HepG2 (cell line): Measurements from ENCODE around the gene NIP7. TPM values are rescaled to one million over a fixed set of nuclear protein-coding genes. Genes with fewer than 3 reads are reported as not detected.
A peak's percentile ranks its signal among the peaks of the same experiment; 100 is the strongest.

Source experiments
- ARNTL ChIP-seq: sonication (generic); formaldehyde crosslinking; IDR thresholded peaks from 2 replicates; pipeline ENCODE4 v1.4.0; 2020; ENCODE audit warnings: mild to moderate bottlenecking, missing genetic modification reagents
- HOXA5 ChIP-seq: sonication (generic); formaldehyde crosslinking; IDR thresholded peaks from 2 replicates; pipeline ENCODE4 v1.4.0; 2020; ENCODE audit warnings: missing genetic modification reagents
- JUNB ChIP-seq: sonication (generic); formaldehyde crosslinking; IDR thresholded peaks from 2 replicates; pipeline ENCODE4 v1.8.0; 2022; ENCODE audit warnings: missing genetic modification reagents, mild to moderate bottlenecking, borderline replicate concordance
- KLF12 ChIP-seq: sonication (generic); formaldehyde crosslinking; IDR thresholded peaks from 2 replicates; pipeline ENCODE4 v1.4.0; 2020; ENCODE audit warnings: missing genetic modification reagents, borderline replicate concordance
- MAZ ChIP-seq, 2 experiments: sonication (generic) in 1 of 2; formaldehyde crosslinking in 1 of 2; IDR thresholded peaks; 2 replicates each; pipeline versions ENCODE4 v1.5.0 to v1.6.1; 2012 to 2020; ENCODE audit warnings: low read depth in 2 of 2, mild to moderate bottlenecking in 2 of 2, borderline replicate concordance in 1 of 2, improper control_type of control experiment in 1 of 2, low read length in 1 of 2, missing genetic modification reagents in 1 of 2, moderate library complexity in 1 of 2
- MLLT10 ChIP-seq: sonication (generic); formaldehyde crosslinking; IDR thresholded peaks from 2 replicates; pipeline ENCODE4 v1.4.0; 2020; ENCODE audit warnings: missing genetic modification reagents
- NFE2 ChIP-seq: sonication (generic); formaldehyde crosslinking; IDR thresholded peaks from 2 replicates; pipeline ENCODE4 v1.4.0; 2020; ENCODE audit warnings: missing genetic modification reagents
- RCOR2 ChIP-seq: IDR thresholded peaks from 2 replicates; pipeline ENCODE4 v1.6.1; 2016; ENCODE audit warnings: missing biosample characterization, missing genetic modification reagents
- RXRB ChIP-seq: IDR thresholded peaks from 2 replicates; pipeline ENCODE4 v1.6.1; 2016; ENCODE audit warnings: borderline replicate concordance, missing genetic modification reagents, missing compliant biosample characterization
- STAG1 ChIP-seq: sonication (generic); formaldehyde crosslinking; IDR thresholded peaks from 2 replicates; pipeline ENCODE4 v1.4.0; 2020; ENCODE audit warnings: missing genetic modification reagents
- ZBTB7A ChIP-seq: sonication (generic); formaldehyde crosslinking; IDR thresholded peaks from 2 replicates; pipeline ENCODE4 v1.8.0; 2022; ENCODE audit warnings: mild to moderate bottlenecking, missing genetic modification reagents
- ZNF225 ChIP-seq: sonication (generic); formaldehyde crosslinking; IDR thresholded peaks from 2 replicates; pipeline ENCODE4 v1.4.0; 2020; ENCODE audit warnings: mild to moderate bottlenecking, missing genetic modification reagents
- polyA plus RNA-seq, 8 experiments: library from polyadenylated mRNA; depleted of rRNA in 3 of 8; stranded (reverse) in 7 of 8; unstranded in 1 of 8; fragments of >200 nt; fragmentation: Illumina TruSeq in 4 of 8; extraction: Trizol in 4 of 8; gene quantifications; 2 replicates each; pipeline versions ENCODE4 v1.2.1 to v1.2.3, GENCODE V29; 2011 to 2016; ENCODE audit warnings: low read depth in 4 of 8, missing spikeins in 1 of 8, mixed read lengths in 1 of 8; ENCODE audit not compliant: insufficient read depth in 1 of 8
- total RNA-seq, 5 experiments: library from RNA; depleted of rRNA; stranded (reverse); fragments of >200 nt; fragmentation: Illumina TruSeq; extraction: Trizol; gene quantifications; 2 replicates each; pipeline ENCODE4 v1.2.3, GENCODE V29; 2016; ENCODE audit warnings: low read depth in 1 of 5
- TF ChIP-seq, protein P1 (sequence below): sonication (generic); formaldehyde crosslinking; IDR thresholded peaks from 2 replicates; pipeline ENCODE4 v1.5.0; 2020; ENCODE audit warnings: mild to moderate bottlenecking, missing genetic modification reagents
- TF ChIP-seq, protein P2 (sequence below): sonication (generic); formaldehyde crosslinking; IDR thresholded peaks from 2 replicates; pipeline ENCODE4 v1.5.1; 2020; ENCODE audit warnings: missing genetic modification reagents, mild to moderate bottlenecking, borderline replicate concordance
- TF ChIP-seq, protein P3 (sequence below): IDR thresholded peaks from 2 replicates; pipeline ENCODE4 v1.6.1; 2016; ENCODE audit warnings: missing compliant biosample characterization, missing genetic modification reagents, borderline replicate concordance
- TF ChIP-seq, protein P4 (sequence below): sonication (generic); formaldehyde crosslinking; IDR thresholded peaks from 2 replicates; pipeline ENCODE4 v1.4.0; 2020; ENCODE audit warnings: missing genetic modification reagents, borderline replicate concordance

Gene NIP7
- total and polyA plus RNA-seq, 2 of the 13 experiments (the other 11 are each of a cell fraction or from before 2014, with no cell fraction given) = 15.3 to 114 TPM

DNA sequence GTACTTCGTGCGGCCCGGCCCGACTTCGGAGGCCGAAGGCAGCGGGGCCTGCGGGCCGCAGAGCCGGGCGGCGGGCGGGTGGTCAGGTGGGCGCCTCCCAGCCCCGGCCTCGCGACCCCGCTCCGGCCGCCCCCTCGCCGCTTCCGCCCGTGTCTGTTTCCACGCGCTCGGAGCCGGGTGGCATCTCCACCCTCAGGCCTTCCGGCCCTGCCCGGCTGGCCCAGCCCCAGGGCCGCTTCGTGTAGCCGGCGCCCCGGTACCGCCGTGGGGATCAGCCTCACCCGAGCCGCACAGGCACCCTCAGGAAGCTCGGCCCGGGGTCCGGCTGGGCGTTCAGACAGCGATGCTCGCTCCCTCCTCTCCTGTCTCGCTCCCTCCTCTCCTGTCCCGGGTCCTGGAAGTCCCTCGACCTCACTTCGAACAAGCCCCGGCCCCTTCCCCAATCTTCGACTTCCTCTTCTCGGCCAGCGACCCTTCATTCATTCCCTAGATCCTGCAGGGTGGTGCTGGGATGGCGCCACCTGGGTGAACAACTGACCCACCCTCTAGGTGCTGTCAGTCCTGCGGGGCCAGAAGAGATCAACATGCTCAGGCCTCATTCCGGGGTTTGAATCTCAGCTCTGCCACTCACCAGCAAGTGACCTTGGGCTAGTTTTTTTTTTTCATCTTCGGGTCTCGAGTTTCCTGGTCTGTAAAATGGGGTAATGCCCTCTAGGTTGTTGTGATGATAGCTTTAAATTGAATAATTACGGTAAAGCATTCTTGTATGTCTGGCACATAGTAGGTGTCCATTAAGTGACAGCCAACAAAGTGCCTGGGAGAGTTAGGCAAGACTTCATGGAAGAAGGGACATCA lies 27.8 kb upstream of the NIP7 start (continued):
- TF ChIP-seq MAZ (IDR thresholded peaks at IDR 0.05; ENCODE audit: borderline replicate concordance, low read depth, low read length) = no peak
- TF ChIP-seq MAZ (CRISPR knock-in tag; IDR thresholded peaks at IDR 0.05; ENCODE audit: low read depth) = peak; percentile 60
- TF ChIP-seq, protein P1, sequence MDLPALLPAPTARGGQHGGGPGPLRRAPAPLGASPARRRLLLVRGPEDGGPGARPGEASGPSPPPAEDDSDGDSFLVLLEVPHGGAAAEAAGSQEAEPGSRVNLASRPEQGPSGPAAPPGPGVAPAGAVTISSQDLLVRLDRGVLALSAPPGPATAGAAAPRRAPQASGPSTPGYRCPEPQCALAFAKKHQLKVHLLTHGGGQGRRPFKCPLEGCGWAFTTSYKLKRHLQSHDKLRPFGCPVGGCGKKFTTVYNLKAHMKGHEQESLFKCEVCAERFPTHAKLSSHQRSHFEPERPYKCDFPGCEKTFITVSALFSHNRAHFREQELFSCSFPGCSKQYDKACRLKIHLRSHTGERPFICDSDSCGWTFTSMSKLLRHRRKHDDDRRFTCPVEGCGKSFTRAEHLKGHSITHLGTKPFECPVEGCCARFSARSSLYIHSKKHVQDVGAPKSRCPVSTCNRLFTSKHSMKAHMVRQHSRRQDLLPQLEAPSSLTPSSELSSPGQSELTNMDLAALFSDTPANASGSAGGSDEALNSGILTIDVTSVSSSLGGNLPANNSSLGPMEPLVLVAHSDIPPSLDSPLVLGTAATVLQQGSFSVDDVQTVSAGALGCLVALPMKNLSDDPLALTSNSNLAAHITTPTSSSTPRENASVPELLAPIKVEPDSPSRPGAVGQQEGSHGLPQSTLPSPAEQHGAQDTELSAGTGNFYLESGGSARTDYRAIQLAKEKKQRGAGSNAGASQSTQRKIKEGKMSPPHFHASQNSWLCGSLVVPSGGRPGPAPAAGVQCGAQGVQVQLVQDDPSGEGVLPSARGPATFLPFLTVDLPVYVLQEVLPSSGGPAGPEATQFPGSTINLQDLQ (CRISPR knock-in tag) = peak; percentile 75; the same call in 1 of the 2 replicates
- TF ChIP-seq, protein P2, sequence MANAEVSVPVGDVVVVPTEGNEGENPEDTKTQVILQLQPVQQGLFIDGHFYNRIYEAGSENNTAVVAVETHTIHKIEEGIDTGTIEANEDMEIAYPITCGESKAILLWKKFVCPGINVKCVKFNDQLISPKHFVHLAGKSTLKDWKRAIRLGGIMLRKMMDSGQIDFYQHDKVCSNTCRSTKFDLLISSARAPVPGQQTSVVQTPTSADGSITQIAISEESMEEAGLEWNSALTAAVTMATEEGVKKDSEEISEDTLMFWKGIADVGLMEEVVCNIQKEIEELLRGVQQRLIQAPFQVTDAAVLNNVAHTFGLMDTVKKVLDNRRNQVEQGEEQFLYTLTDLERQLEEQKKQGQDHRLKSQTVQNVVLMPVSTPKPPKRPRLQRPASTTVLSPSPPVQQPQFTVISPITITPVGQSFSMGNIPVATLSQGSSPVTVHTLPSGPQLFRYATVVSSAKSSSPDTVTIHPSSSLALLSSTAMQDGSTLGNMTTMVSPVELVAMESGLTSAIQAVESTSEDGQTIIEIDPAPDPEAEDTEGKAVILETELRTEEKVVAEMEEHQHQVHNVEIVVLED (CRISPR knock-in tag) = peak; percentile 12; the same call in 1 of the 2 replicates
- TF ChIP-seq, protein P3, sequence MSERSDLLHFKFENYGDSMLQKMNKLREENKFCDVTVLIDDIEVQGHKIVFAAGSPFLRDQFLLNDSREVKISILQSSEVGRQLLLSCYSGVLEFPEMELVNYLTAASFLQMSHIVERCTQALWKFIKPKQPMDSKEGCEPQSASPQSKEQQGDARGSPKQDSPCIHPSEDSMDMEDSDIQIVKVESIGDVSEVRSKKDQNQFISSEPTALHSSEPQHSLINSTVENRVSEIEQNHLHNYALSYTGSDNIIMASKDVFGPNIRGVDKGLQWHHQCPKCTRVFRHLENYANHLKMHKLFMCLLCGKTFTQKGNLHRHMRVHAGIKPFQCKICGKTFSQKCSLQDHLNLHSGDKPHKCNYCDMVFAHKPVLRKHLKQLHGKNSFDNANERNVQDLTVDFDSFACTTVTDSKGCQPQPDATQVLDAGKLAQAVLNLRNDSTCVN (CRISPR knock-in tag) = 0 out of 2 replicates have a peak, but pooled peaks have one; percentile 13
- TF ChIP-seq HOXA5 (CRISPR knock-in tag) = peak; percentile 77; the same call in 1 of the 2 replicates
- TF ChIP-seq, protein P4, sequence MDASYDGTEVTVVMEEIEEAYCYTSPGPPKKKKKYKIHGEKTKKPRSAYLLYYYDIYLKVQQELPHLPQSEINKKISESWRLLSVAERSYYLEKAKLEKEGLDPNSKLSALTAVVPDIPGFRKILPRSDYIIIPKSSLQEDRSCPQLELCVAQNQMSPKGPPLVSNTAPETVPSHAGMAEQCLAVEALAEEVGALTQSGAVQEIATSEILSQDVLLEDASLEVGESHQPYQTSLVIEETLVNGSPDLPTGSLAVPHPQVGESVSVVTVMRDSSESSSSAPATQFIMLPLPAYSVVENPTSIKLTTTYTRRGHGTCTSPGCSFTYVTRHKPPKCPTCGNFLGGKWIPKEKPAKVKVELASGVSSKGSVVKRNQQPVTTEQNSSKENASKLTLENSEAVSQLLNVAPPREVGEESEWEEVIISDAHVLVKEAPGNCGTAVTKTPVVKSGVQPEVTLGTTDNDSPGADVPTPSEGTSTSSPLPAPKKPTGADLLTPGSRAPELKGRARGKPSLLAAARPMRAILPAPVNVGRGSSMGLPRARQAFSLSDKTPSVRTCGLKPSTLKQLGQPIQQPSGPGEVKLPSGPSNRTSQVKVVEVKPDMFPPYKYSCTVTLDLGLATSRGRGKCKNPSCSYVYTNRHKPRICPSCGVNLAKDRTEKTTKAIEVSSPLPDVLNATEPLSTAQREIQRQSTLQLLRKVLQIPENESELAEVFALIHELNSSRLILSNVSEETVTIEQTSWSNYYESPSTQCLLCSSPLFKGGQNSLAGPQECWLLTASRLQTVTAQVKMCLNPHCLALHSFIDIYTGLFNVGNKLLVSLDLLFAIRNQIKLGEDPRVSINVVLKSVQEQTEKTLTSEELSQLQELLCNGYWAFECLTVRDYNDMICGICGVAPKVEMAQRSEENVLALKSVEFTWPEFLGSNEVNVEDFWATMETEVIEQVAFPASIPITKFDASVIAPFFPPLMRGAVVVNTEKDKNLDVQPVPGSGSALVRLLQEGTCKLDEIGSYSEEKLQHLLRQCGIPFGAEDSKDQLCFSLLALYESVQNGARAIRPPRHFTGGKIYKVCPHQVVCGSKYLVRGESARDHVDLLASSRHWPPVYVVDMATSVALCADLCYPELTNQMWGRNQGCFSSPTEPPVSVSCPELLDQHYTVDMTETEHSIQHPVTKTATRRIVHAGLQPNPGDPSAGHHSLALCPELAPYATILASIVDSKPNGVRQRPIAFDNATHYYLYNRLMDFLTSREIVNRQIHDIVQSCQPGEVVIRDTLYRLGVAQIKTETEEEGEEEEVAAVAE = no peak
- no peak for TF ChIP-seq NFE2 (CRISPR knock-in tag)
- no peak for TF ChIP-seq JUNB
- TF ChIP-seq STAG1 (CRISPR knock-in tag) = peak; percentile 46
- TF ChIP-seq MLLT10 (CRISPR knock-in tag) = no peak
- TF ChIP-seq KLF12 = peak; percentile 41; the same call in 1 of the 2 replicates
- TF ChIP-seq RCOR2 = peak; percentile 67
- no peak for TF ChIP-seq RXRB (CRISPR knock-in tag)
- TF ChIP-seq ZBTB7A (CRISPR knock-in tag) = peak; percentile 78
- no peak; the same call in 1 of the 2 replicates for TF ChIP-seq ZNF225 (CRISPR knock-in tag)
- TF ChIP-seq ARNTL = peak; percentile 44; the same call in 1 of the 2 replicates
